ENCODE measurements around the gene SLC25A23. TPM values are rescaled to one million over a fixed set of nuclear protein-coding genes. Genes with fewer than 3 reads are reported as not detected.
"Not testable (repeated sequence)": the region's sequence is repeated elsewhere in the genome, so short reads cannot be mapped to it uniquely, and the experiment has no call there.

Gene SLC25A23
- total RNA-seq, 1 experiment from 2014 or later = 82.5 TPM

- no peak for DNase-seq (ENCODE audit: low spot score)
These were observed 57.5 kb downstream of the SLC25A23 start for GRCh38 chr19:6402058-6402457.

DNA sequence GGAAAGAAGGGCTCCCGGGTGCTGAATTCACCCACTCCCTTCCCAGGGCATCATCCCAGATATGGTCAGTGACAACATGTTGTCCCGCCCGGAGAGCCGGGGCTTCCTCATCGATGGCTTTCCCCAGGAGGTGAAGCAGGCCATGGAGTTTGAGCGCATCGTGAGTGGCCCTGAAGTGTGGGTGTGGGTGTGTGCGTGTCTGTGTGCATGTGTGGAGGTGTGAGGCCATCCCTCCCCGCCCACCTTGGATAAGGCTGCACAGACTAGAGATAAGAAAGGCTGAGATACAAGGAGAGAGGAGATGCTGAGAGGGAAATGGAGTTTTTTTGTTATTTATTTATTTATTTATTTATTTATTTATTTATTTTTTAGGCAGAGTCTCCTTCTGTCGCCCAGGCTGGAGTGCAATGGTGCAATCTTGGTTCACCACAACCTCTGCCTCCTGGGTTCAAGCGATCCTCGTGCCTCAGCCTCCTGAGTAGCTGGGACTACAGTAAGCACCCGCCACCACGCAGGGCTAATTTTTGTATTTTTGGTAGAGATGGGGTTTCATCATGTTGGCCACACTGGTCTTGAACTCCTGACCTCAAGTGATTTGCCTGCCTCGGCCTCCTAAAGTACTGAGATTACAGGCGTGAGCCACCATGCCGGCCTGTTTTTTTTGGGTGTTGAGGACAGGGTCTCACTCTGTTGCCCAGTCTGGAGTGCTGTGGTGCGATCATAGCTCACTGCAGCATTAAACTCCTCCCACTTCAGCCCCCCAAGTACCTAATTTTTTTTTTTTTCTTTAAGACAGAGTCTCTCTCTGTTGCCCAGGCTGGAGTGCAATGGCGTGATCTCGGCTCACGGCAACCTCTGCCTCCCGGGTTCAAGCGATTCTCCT lies 59.3 kb downstream of the SLC25A23 start:
- DNase-seq (ENCODE audit: low spot score) = not testable (repeated sequence)

GRCh38 chr19:6396305-6396704 lies 63.3 kb downstream of the SLC25A23 start:
- no peak for DNase-seq (ENCODE audit: low spot score)

DNA sequence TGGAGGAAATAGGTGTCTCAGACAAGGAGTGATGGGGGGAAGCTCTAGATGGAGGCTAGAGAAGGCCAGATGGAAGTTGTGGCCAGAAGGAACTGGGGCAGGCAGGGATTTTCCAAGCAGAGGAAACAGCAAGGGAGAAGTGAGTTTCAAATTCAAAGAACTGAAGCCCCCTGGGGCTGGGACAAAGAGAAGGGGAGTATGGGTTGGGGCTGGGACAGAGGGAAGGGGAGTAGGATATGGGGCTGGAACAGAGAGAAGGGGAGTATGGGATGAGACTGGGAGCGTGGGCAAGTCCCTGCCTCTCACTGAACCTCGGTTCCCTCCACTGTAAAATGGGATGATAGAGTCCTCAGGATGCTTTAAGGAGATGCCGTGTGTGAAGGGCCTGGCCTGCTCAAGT lies 64.8 kb downstream of the SLC25A23 start:
- no peak for DNase-seq (ENCODE audit: low spot score)

DNA sequence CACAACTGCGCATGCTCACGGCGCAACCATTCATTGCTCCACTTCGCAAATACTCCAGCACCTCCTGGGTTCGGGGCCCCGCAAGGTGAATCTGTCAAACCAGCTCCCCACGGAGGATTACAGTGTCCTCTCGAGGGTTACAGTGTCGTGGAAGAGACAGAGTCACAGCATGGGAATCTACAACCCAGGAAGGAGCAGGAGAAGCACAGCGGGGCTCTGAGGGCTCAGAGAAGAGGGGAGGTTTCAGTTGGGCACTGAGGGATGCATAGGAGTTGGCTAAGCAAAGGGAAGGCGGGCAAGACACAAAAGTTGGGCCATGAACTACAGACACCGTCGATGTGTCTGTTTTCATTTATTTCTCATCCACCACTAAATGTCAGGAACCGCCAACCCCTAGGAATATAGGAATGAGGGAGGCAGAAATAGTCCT lies 65.6 kb downstream of the SLC25A23 start:
- no peak for DNase-seq (ENCODE audit: low spot score)

GRCh38 chr19:6393074-6393982 lies 66.3 kb downstream of the SLC25A23 start, which contains the start of gene GTF2F1:
TSS of gene GTF2F1 (minus strand) at chr19:6393164. CDS start at chr19:6392995, 169 bp downstream.
- peak; percentile 84 for DNase-seq (ENCODE audit: low spot score)

- no peak for DNase-seq (ENCODE audit: low spot score)
These were observed 67.1 kb downstream of the SLC25A23 start for GRCh38 chr19:6392221-6393073.

Small RNA genes within 50 kb of the gene (small RNA-seq; reads per million reads assigned to genes)
- gene AC010503.2 (not detected), gene MIR6790 (not detected)

Other genes with a start within 250 kb of the SLC25A23 start
- gene MLLT1, start 179.8 kb downstream of the SLC25A23 start, total RNA-seq (2014; rRNA removed; shearing (Covaris generic)) = 22.5 and 27.4 TPM in 2 replicates
- not detected in 2 replicates for gene ACER1, start 126.2 kb downstream of the SLC25A23 start, total RNA-seq (2014; rRNA removed; shearing (Covaris generic))
- 114 and 124 TPM in 2 replicates for gene CLPP, start 98.3 kb downstream of the SLC25A23 start, total RNA-seq (2014; rRNA removed; shearing (Covaris generic))
- 52.4 and 61.2 TPM in 2 replicates for gene ALKBH7, start 87.0 kb downstream of the SLC25A23 start, total RNA-seq (2014; rRNA removed; shearing (Covaris generic))
- 0.28 and 0.47 TPM in 2 replicates for gene PSPN, start 83.9 kb downstream of the SLC25A23 start, total RNA-seq (2014; rRNA removed; shearing (Covaris generic))
- gene GTF2F1, start 66.6 kb downstream of the SLC25A23 start, total RNA-seq (2014; rRNA removed; shearing (Covaris generic)) = 37.0 and 40.9 TPM in 2 replicates
- 143 and 160 TPM in 2 replicates for gene KHSRP, start 35.0 kb downstream of the SLC25A23 start, total RNA-seq (2014; rRNA removed; shearing (Covaris generic))
- 0.08 and 0.13 TPM in 2 replicates for gene SLC25A41, start 26.0 kb downstream of the SLC25A23 start, total RNA-seq (2014; rRNA removed; shearing (Covaris generic))
- gene CRB3, start 4.5 kb upstream of the SLC25A23 start, total RNA-seq (2014; rRNA removed; shearing (Covaris generic)) = 91.6 and 101 TPM in 2 replicates
- gene DENND1C, start 22.0 kb upstream of the SLC25A23 start, total RNA-seq (2014; rRNA removed; shearing (Covaris generic)) = not detected in 2 replicates
- not detected in 2 replicates for gene TUBB4A, start 42.5 kb upstream of the SLC25A23 start, total RNA-seq (2014; rRNA removed; shearing (Covaris generic))
- 3.0 and 3.1 TPM in 2 replicates for gene TNFSF9, start 71.2 kb upstream of the SLC25A23 start, total RNA-seq (2014; rRNA removed; shearing (Covaris generic))
- not detected in 2 replicates for gene CD70, start 131.4 kb upstream of the SLC25A23 start, total RNA-seq (2014; rRNA removed; shearing (Covaris generic))
- gene TNFSF14, start 210.4 kb upstream of the SLC25A23 start, total RNA-seq (2014; rRNA removed; shearing (Covaris generic)) = not detected in 2 replicates

Data from HT-29 (cell line).